Measurements from ENCODE around the gene XPR1.

XPR1 gene

DNA sequence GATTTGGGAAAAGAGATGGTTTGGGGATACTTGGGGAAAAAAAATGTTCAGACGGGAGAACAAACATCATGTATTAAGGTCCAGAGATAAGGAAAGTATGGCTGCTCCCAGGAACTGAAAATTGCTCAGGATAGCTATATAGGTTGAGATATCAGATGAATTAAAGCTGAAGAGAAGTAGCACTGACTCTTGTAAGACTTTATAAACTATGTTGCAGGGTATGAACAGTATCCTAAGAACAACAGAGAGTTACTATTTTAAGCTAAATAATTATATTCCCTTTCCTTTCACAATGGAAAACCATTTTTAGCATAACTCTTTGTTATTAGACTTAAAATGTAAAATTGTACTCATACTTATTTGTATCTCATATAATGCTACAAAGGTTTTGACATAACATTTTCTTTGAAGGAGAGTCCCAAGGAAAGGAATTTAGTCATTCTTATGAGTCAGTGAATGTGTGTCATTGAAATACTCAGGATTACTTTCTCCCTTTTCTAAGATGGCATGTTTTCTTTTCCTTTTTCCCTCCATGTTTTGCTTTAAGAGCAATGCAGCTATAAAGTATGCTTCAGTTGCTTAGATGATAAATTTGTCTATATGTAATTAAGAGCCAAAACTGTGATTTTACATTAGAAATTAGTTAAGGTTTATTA is 141.5 kb downstream of the XPR1 start:
- no peak for DNase-seq (ENCODE audit: extremely low spot score)
- TF ChIP-seq, protein P1, sequence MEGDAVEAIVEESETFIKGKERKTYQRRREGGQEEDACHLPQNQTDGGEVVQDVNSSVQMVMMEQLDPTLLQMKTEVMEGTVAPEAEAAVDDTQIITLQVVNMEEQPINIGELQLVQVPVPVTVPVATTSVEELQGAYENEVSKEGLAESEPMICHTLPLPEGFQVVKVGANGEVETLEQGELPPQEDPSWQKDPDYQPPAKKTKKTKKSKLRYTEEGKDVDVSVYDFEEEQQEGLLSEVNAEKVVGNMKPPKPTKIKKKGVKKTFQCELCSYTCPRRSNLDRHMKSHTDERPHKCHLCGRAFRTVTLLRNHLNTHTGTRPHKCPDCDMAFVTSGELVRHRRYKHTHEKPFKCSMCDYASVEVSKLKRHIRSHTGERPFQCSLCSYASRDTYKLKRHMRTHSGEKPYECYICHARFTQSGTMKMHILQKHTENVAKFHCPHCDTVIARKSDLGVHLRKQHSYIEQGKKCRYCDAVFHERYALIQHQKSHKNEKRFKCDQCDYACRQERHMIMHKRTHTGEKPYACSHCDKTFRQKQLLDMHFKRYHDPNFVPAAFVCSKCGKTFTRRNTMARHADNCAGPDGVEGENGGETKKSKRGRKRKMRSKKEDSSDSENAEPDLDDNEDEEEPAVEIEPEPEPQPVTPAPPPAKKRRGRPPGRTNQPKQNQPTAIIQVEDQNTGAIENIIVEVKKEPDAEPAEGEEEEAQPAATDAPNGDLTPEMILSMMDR (IDR thresholded peaks at IDR 0.05; ENCODE audit: control extremely low read depth, extremely low read depth, low read depth, missing control alignments) = no peak
- ChIA-PET POLR2A (no interaction called here), CTCF (interaction anchor here (1.2 kb wide), 2 partner anchors 15 to 17 kb away, joined by 4 read pairs; no protein-coding TSS in a partner anchor)

DNA sequence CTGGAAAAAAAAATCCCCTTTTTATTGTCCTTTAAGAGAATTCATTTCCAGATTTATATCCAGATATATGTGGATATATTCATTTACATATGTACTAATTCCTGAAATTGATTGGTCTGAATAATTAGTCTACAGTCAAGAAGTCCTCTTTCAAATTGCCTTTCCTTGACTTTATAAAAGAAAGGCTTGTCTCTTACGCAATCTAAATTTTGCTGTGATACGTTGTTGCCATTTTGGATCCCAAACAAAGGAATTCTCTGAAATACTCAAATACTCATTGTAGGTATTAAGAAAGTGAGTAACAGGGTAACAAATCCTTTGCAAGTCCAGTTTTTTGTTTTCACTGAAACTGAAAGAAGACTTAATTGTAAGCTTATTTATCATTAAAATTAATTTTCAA is 144.0 kb downstream of the XPR1 start:
- DNase-seq (ENCODE audit: extremely low spot score) = no peak
- TF ChIP-seq, protein P1 (IDR thresholded peaks at IDR 0.05; ENCODE audit: control extremely low read depth, extremely low read depth, low read depth, missing control alignments) = no peak
- ChIA-PET CTCF (interaction anchor here (1.0 kb wide), 2 partner anchors 11 to 14 kb away, joined by 3 read pairs; no protein-coding TSS in a partner anchor), POLR2A (no interaction called here)

DNA sequence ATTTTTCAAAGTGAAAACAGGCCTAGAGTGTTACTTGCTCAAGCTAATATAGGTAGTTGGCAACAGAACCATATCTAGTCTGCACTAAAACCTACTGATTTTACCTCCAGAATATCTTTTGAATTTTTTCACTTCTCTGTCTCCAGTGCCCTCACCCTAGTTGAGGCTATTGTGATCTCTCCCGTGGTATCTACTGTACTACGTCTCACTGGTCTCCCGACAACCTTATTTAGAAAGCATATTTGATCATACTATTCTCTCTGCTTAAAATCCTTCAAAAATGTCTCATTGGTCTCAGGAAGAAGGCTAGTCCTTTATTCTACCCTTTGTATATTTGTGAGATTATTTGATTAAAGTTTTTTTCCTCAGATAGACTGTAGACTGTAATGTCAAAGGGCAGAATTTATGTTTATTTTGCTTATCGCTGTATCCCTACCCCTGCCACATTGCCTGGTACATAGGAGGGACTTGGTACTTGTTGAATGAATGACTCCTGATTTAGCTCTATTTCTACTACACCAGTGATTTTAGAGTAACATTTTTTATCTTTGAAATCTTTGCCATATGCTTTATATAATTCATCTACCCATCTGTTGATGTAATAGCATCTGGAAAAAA is 145.4 kb downstream of the XPR1 start:
- DNase-seq (ENCODE audit: extremely low spot score) = no peak
- POLR2A ChIA-PET = no interaction called here
- CTCF ChIA-PET = interaction anchor here (0.9 to 2.4 kb wide), 4 partner anchors 10 to 84 kb away, joined by 3 to 8 read pairs (median 6); no protein-coding TSS in a partner anchor
- TF ChIP-seq, protein P1 (IDR thresholded peaks at IDR 0.05; ENCODE audit: control extremely low read depth, extremely low read depth, low read depth, missing control alignments) = no peak

DNA sequence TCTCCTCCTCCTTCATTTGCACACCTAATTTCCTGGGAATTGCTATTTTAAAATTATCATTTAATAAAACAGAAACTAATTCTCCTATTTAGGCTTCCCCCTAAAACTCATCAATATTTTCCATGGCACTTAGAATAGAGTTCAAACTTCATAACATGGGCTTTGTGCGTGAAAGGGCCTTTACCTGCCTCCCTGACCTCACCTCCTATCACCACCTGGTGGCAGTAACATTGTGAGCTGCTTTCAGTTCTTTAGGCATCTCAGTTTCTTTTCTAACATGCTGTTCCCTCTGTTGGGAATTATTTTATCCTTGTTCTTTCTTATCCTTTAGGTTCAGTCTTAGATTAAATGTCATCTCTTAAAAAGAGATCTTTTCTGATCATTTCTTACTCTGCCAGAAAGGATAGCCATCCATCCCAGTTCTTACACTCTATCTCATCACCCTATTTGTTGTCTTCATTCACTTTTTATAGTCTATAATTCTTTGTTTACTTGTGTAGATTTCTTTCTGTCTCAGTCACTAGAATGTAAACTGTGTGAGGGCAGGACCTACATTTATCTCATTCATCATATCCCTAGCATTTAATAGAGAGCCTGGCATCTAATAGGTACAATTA is 147.1 kb downstream of the XPR1 start:
- peak; percentile 33 for DNase-seq (ENCODE audit: extremely low spot score)
- ChIA-PET POLR2A (no interaction called here), CTCF (interaction anchor here (2.1 to 2.4 kb wide), 2 partner anchors 16 to 83 kb away, joined by 6 to 8 read pairs; no protein-coding TSS in a partner anchor)
- TF ChIP-seq, protein P1 (IDR thresholded peaks at IDR 0.05; ENCODE audit: control extremely low read depth, extremely low read depth, low read depth, missing control alignments) = no peak

DNA sequence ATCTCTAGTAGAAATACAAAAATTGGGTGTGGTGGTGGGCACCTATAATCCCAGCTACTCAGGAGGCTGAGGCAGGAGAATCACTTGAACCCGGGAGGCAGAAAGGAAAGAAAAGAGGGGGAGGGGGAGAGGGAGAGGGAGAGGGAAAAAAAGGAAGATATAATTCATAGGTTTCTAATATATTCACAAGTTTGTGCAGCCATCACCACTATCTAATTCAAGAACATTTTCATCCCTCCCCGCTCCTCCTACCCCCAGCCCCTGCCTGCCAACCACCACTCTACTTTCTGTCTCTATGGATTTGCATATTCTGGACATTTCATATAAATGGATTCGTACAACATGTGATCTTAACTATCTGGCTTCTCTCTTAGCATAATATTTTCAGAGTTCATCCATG is 147.8 kb downstream of the XPR1 start:
- TF ChIP-seq, protein P1 (IDR thresholded peaks at IDR 0.05; ENCODE audit: control extremely low read depth, extremely low read depth, low read depth, missing control alignments) = no peak
- POLR2A ChIA-PET = no interaction called here
- CTCF ChIA-PET = interaction anchor here (2.4 kb wide), 1 partner anchor 82 kb away, joined by 6 read pairs; no protein-coding TSS in a partner anchor
- no peak for DNase-seq (ENCODE audit: extremely low spot score)

DNA sequence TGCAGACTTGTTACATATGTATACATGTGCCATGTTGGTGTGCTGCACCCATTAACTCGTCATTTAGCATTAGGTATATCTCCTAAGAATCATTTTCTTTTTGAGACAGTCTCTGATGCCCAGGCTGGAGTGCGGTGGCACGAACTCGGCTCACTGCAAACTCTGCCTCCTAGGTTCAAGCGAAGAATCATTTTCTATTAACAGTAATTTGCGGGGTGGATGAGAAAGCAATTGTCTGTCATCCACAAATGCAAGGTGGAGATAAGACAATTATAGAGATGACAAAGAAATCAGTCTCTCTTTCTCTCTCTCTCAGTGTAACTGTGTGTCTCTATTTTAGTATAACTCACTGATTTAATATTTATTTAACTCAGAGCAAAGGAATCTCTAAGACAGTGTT is 149.9 kb downstream of the XPR1 start:
- DNase-seq (ENCODE audit: extremely low spot score) = no peak
- ChIA-PET CTCF (no interaction called here), POLR2A (no interaction called here)
- TF ChIP-seq, protein P1 (IDR thresholded peaks at IDR 0.05; ENCODE audit: control extremely low read depth, extremely low read depth, low read depth, missing control alignments) = no peak

Data from GM10248 (cell line).